GM23248 (cell line): ENCODE measurements around the gene MGAT4B.

Source experiments
- EZH2 ChIP-seq: fragments of 200-600 bp; sonication (generic); IDR thresholded peaks from 2 replicates; pipeline ENCODE4 v1.6.1; 2018; ENCODE audit warnings: antibody characterized with exemption, mild to moderate bottlenecking; ENCODE audit not compliant: insufficient read depth, poor library complexity, severe bottlenecking
- EZH2phosphoT487 ChIP-seq: fragments of 200-600 bp; sonication (generic); IDR thresholded peaks from 2 replicates; pipeline ENCODE4 v1.6.1; 2018; ENCODE audit warnings: antibody characterized with exemption, moderate library complexity, mild to moderate bottlenecking, low read depth; ENCODE audit not compliant: insufficient read depth

DNA sequence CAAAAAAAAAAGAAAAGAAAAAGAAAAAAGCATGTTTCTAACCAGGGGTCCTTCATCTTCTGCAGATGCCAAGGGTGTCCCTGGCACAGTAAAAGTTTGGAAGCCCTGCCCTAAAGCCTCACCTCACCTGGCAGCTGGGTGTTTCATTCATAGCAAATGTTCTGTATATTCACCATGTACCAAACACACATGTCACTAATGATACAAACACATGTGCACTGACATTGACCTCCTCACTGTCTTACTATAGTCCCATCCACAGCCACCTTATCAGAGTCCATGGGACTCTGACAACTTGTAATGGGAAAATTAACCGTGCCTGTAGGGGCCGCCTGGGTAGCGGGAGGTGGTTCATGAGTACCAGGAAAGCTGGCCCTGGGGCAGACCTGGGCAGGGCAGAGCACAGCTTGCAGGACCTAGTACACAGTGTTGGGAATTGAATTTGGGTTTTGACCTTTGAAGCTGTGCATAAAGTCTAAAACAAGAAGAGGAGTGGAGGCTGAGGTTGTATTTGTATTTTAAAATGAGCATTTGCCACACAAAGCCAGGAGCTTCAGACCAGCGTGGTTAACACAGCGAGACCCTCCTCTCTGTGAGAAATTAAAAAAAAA lies 6.4 kb upstream of the MGAT4B start:
- TF ChIP-seq EZH2, result no peak
- no peak for TF ChIP-seq EZH2phosphoT487
